Heart left ventricle (tissue), 16 donors: ENCODE results near the gene PRKCB. TPM values are rescaled to one million over a fixed set of nuclear protein-coding genes. Genes with fewer than 3 reads are reported as not detected.

ENCODE experiments used
- ATAC-seq, 4 donors: fragments of 200-7000 bp; cut with Tn5 transposase; one replicate each; pipeline ENCODE4 v1.9.1; 2020 to 2022; ENCODE audit warnings: moderate library complexity in 4 of 4, mild to moderate bottlenecking in 3 of 4, moderate number of reproducible peaks in 1 of 4
- DNase-seq, 5 donors: peaks; one replicate each; pipeline ENCODE4 v3.0.0-alpha.2; 2020
- H3K27ac ChIP-seq, 12 donors: fragments of 200-600 bp; sonication (generic) in 4 of 12; one replicate each; pipeline versions ENCODE4 v1.5.0 to v1.8.0; 2016 to 2022; ENCODE audit warnings: mild to moderate bottlenecking in 2 of 12
- H3K27me3 ChIP-seq, 9 donors: fragments of 200-600 bp; sonication (generic) in 2 of 9; one replicate each; pipeline versions ENCODE4 v1.5.1 to v1.8.0; 2016 to 2022; ENCODE audit warnings: mild to moderate bottlenecking in 3 of 9
- H3K36me3 ChIP-seq, 9 donors: fragments of 200-600 bp; sonication (generic) in 2 of 9; one replicate each; pipeline versions ENCODE4 v1.5.0 to v1.8.0; 2018 to 2022; ENCODE audit warnings: mild to moderate bottlenecking in 2 of 9
- H3K4me1 ChIP-seq, 12 donors: fragments of 200-600 bp; sonication (generic) in 4 of 12; one replicate each; pipeline versions ENCODE4 v1.5.0 to v1.8.0; 2016 to 2022; ENCODE audit warnings: mild to moderate bottlenecking in 3 of 12
- H3K4me3 ChIP-seq, 12 donors: fragments of 200-600 bp; sonication (generic) in 4 of 12; one replicate each; pipeline versions ENCODE4 v1.5.0 to v1.8.0; 2017 to 2022; ENCODE audit warnings: mild to moderate bottlenecking in 9 of 12, moderate library complexity in 4 of 12
- H3K9me3 ChIP-seq, 12 donors: fragments of 200-600 bp; sonication (generic) in 4 of 12; one replicate each; pipeline versions ENCODE4 v1.5.0 to v1.8.0; 2016 to 2022; ENCODE audit warnings: mild to moderate bottlenecking in 1 of 12
- CTCF ChIP-seq, 12 donors: fragments of 200-600 bp; sonication (generic) in 4 of 12; IDR thresholded peaks; one replicate each; pipeline versions ENCODE4 v1.5.0 to v1.8.0; 2018 to 2022; ENCODE audit warnings: antibody characterized with exemption in 12 of 12, mild to moderate bottlenecking in 5 of 12
- POLR2A ChIP-seq, 2 donors: fragments of 450-650 bp; IDR thresholded peaks; one replicate each; pipeline ENCODE4 v1.6.1; 2017; ENCODE audit warnings: antibody characterized with exemption in 2 of 2, mild to moderate bottlenecking in 2 of 2, moderate library complexity in 2 of 2
- WGBS, 4 donors: extraction: QIAGEN DNeasy Blood & Tissue Kit in 2 of 4; methylation state at CpG; one replicate each; pipeline versions ENCODE4 v1.1.5 to v1.1.7; 2013 to 2018; 5-methylcytosine and 5-hydroxymethylcytosine counted together
- intact Hi-C, 10 donors: fragments of 100-400 bp; cut with DNase I; formaldehyde crosslinking; loops; one replicate each; pipeline versions ENCODE4 v1.11.1 to v1.14.2; 2022
- polyA plus RNA-seq, 2 donors: library from polyadenylated mRNA; stranded (reverse); fragments of 200-250 nt; gene quantifications; one replicate each; pipeline ENCODE4 v1.2.3, GENCODE V29; 2013
- total RNA-seq, 9 donors: library from RNA; depleted of rRNA in 2 of 9; stranded (reverse); fragments of >200 nt in 2 of 9; fragmentation: NEBNext Ultra II Directional in 3 of 9; extraction: Animal tissue kit (Norgen Biotek cat#: 25700) in 3 of 9; gene quantifications; one replicate each; pipeline versions ENCODE4 v1.1.0 to v1.2.4, GENCODE V29; 2016 to 2023
- donor health status: ischemic (EF 13 %, LVEDD 7.1; RV severe dilation, severe dysfunction).
- donor health status: healthy with polysubstance abuse.
- donor health status: DM: no; HTN: yes; CAD: no.
- donor health status: DM: no; HTN: no; CAD: no.
- donor health status: ischemic (EF 25% LVEDD 6.9; RV normal size, moderate dysfunction).
- donor health status: ischemic (EF 25% LVEDD 5.7; RV mildly dilated, moderate dysfunction).
- donor health status: healthy.
- donor health status: DM: yes; HTN: yes; CAD: no.
- donor health status: ischemic (EF 35%, LVEDD 5.7; RV mildly dilated, moderate dysfunction).
- donor health status: nonischemic (EF 11% LVEDD 7.7; RV severe dilation, severe dysfunction).
- donor health status: DM: yes; HTN: yes; CAD: no.
- donor health status: PGD.
- donor health status: ischemic (EF 29% LVEDD 5.4; RV normal size, mild dysfunction).
- donor health status: nonischemic (EF 23%, LVEDD 6.1; RV moderate dilation, normal function).

PRKCB gene
- total and polyA plus RNA-seq, 11 donors, result 0.30 to 18.4 (median 1.7) TPM

DNA sequence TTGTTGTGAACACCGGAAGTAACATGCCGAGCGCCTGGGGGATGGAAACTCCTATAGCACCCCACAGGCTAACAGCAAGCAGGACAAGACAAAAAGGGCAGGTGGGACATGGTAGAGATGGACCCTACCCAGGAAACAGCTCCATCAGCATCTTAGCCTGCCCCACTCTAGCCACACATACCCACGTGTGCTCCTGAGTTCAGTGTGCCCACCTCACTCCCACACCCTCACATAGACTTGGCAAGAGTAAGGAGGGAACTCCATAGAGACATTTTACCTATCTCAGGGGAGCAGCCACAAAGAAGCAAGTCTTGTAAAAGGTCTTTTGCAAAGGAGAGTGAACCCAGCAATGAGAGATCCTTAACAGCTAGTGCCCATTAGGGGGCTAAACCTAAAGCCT, 382.5 kb downstream of the PRKCB start:
- Histone ChIP-seq H3K4me1 (no peaks in the 10 kb centered on the region), H3K36me3 (no peaks in the 10 kb centered on the region), H3K4me3 (no peak overlapping the region), H3K9me3 (no peaks in the 10 kb centered on the region), H3K27me3 (no peaks in the 10 kb centered on the region), H3K27ac (no peak overlapping the region)
- ATAC-seq, result no peak
- WGBS, 4 donors, result 87 to 93% (median 92%) methylated on average over 4 of the region's 4 CpGs
- no peak for DNase-seq
- TF ChIP-seq CTCF (IDR thresholded peaks at IDR 0.05), result no peak
- TF ChIP-seq POLR2A (IDR thresholded peaks at IDR 0.05), result no peak
- intact Hi-C loops, result no loop called here

- ATAC-seq, result peak in 3 of 4 donors; percentile 65 to 80 (median 76)
These were observed 385.4 kb downstream of the PRKCB start for GRCh38 chr16:24221219-24221618.

DNA sequence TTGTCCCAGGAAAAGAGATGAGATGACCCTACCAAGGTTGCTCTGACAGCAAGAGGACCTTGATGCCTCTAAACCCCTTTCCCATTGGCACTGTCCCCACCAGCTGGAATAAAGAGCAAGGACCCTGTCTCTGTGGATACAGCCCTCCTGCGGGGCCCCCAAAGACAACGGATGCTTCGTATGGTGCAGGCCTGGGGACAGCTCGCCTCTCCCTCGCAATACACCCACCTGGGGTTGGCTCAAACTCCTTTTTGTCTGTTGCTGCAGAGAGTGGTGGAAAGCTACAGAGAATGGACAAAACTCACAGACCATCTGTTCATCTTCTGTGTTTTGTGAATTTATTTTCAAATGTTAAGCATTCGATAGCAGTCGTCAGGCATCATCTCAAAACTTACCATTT, 392.7 kb downstream of the PRKCB start:
- DNase-seq (no peak), ATAC-seq (no peak)
- Histone ChIP-seq H3K36me3 (no peaks in the 10 kb centered on the region), H3K4me1 (no peaks in the 10 kb centered on the region), H3K9me3 (peaks cover 0 to 3% (median 0%) of the 10 kb centered on the region in 12 donors), H3K27ac (no peak overlapping the region), H3K4me3 (no peak overlapping the region), H3K27me3 (peaks cover 0 to 6% (median 0%) of the 10 kb centered on the region in 9 donors)
- TF ChIP-seq CTCF (IDR thresholded peaks at IDR 0.05) (no peak), POLR2A (IDR thresholded peaks at IDR 0.05) (no peak)
- WGBS, 4 donors, result 87 to 90% (median 89%) methylated on average over 7 of the region's 7 CpGs
- intact Hi-C loops, result loop anchor here in 1 of 10 donors (10.0 kb wide), 1 partner anchor 84 kb away; no protein-coding TSS in a partner anchor

More at GRCh38 chr16:24221219-24221618, 385.4 kb downstream of the PRKCB start:
- no peaks in the 10 kb centered on the region for H3K27me3 ChIP-seq
- DNase-seq, result no peak
- no peak overlapping the region for H3K4me3 ChIP-seq
- WGBS, 4 donors, result 50 to 73% (median 66%) methylated on average over 2 of the region's 2 CpGs
- no peaks in the 10 kb centered on the region for H3K4me1 ChIP-seq
- no peak overlapping the region for H3K27ac ChIP-seq
- TF ChIP-seq POLR2A (IDR thresholded peaks at IDR 0.05) (no peak), CTCF (IDR thresholded peaks at IDR 0.05) (no peak)
- H3K9me3 ChIP-seq, result peaks cover 0 to 3% (median 0%) of the 10 kb centered on the region in 12 donors
- intact Hi-C loops, result loop anchor here in 1 of 10 donors (10.0 kb wide), 1 partner anchor 76 kb away; no protein-coding TSS in a partner anchor
- H3K36me3 ChIP-seq, result no peaks in the 10 kb centered on the region

DNA sequence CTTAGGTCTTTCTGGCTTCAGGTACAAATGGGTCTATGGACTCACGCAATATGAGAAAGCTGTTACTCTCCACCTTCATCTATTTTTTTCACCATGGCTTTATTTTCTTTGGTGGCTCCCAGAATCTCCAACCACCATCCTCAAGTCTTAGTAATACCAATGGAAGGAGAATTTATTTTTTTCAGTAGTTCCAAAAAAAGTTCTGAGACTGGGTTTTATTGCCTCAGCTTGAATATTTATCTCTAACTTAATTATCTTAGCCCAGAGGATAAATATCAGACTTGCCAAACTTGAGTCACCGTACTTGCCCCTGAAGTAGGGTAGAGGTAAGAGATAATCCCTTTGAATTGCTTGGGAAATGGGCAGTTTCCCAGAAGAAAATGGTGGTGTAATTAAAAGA, 397.2 kb downstream of the PRKCB start:
- ATAC-seq, result no peak
- Histone ChIP-seq H3K4me3 (no peak overlapping the region), H3K27me3 (peaks cover 0 to 6% (median 0%) of the 10 kb centered on the region in 9 donors), H3K36me3 (no peaks in the 10 kb centered on the region), H3K9me3 (peaks cover 0 to 12% (median 2%) of the 10 kb centered on the region in 12 donors), H3K27ac (no peak overlapping the region), H3K4me1 (no peaks in the 10 kb centered on the region)
- intact Hi-C loops, result loop anchor here in 2 of 10 donors (5.0 to 10.0 kb wide), 2 partner anchors 49 to 58 kb away; no protein-coding TSS in a partner anchor
- no peak for TF ChIP-seq POLR2A (IDR thresholded peaks at IDR 0.05)
- TF ChIP-seq CTCF (IDR thresholded peaks at IDR 0.05), result no peak
- WGBS, 4 donors, result 83 to 88% (median 86%) methylated on average over 2 of the region's 2 CpGs
- DNase-seq, result no peak
